ENCODE data around the gene TNFRSF18. TPM values are rescaled to one million over a fixed set of nuclear protein-coding genes. Genes with fewer than 3 reads are reported as not detected.

The TNFRSF18 gene
- total and polyA plus RNA-seq, 7 donors, result 0.04 to 0.76 (median 0.20) TPM; not detected in 3

DNA sequence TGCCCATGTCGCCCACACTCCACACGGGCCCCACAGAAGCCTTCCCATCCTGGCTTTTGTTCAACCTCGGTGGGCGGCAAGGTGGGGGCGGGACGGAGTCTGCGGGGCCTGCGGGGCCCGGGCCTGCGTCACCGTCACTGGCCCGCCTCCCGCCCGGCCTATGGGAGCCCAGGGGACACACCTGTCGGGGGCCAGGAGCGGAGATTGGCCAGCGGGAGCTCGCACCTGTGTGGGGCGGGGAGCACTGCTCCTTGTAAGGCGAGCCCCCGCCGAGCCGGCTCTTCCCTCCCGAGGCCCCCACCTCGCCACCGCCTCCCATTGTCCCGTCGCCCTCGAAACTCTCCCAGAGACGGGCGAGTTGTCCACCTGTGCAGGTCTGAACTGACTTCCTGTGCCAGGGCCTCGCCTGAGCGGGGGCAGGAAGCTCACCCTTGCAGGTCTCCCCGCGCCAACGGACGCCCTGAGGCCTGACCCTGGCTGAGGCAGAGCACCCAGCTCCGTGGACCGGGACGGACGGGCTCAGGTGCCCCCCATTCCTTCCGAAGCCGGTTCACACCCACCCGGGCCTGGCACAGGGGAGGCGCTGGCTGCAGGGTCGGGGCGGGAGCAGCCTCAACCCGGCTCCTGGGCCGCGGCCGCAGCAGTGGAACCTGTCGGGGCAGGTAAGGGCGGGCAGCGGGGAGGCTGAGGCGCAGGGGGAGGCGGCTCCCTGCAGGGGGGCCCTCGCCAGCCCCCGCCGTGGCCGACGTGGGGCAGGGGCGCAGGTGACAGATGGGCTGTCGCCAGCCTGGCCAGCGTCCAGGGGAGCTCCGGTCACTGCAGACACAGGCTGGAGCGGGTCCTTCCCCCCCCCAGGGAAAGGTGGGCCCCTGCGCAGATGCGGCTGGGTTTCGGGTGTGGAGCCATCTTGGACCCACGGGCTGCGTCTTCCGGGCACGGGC is 43.5 kb downstream of the TNFRSF18 start:
- ATAC-seq (no peak), DNase-seq (peak in 1 of 2 donors; percentile 7)
- WGBS, 3 donors, result 77 to 81% (median 80%) methylated on average over 67 to 73 of the region's 73 CpGs
- H3K4me3 ChIP-seq, result no peak overlapping the region
- no peak overlapping the region for H3K27ac ChIP-seq
- peaks cover 16% of the 10 kb centered on the region for H3K4me1 ChIP-seq
- intact Hi-C loops (cut with DNase I), result no loop called here
- H3K27me3 ChIP-seq (ENCODE audit: insufficient read depth in 3 of 3, low read length in 2 of 3), result peaks cover 0 to 34% (median under 1%) of the 10 kb centered on the region in 3 donors
- no peaks in the 10 kb centered on the region for H3K36me3 ChIP-seq (ENCODE audit: insufficient read depth in 1 of 2, low read depth in 1 of 2)
- TF ChIP-seq, protein P1, sequence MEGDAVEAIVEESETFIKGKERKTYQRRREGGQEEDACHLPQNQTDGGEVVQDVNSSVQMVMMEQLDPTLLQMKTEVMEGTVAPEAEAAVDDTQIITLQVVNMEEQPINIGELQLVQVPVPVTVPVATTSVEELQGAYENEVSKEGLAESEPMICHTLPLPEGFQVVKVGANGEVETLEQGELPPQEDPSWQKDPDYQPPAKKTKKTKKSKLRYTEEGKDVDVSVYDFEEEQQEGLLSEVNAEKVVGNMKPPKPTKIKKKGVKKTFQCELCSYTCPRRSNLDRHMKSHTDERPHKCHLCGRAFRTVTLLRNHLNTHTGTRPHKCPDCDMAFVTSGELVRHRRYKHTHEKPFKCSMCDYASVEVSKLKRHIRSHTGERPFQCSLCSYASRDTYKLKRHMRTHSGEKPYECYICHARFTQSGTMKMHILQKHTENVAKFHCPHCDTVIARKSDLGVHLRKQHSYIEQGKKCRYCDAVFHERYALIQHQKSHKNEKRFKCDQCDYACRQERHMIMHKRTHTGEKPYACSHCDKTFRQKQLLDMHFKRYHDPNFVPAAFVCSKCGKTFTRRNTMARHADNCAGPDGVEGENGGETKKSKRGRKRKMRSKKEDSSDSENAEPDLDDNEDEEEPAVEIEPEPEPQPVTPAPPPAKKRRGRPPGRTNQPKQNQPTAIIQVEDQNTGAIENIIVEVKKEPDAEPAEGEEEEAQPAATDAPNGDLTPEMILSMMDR (IDR thresholded peaks at IDR 0.05), result no peak
- H3K9me3 ChIP-seq, result no peaks in the 10 kb centered on the region

DNA sequence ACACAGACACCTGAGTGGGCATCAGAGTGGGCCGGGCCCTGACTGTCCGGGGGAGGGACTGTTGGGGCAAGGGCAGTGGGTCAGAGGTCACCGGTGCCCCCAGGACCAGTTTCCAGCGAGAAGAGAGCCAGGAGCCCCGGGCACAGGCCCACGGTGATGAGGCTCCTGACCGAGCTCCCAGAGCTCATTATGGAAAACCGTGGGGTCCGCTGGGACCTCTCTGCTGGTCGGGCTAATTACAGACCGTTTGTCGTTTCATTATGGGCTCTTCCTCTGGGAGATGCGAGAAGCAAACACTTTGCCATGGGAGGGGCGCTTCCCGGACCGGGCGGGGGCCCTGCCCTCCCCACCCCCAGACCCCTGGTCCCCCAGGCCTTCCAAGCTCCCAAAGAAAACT is 44.7 kb downstream of the TNFRSF18 start:
- 52 to 56% (median 55%) methylated on average over 17 of the region's 17 CpGs for WGBS, 3 donors
- Histone ChIP-seq H3K27me3 (ENCODE audit: insufficient read depth in 3 of 3, low read length in 2 of 3) (peaks cover 0 to 33% (median 0%) of the 10 kb centered on the region in 3 donors), H3K9me3 (no peaks in the 10 kb centered on the region), H3K36me3 (ENCODE audit: insufficient read depth in 1 of 2, low read depth in 1 of 2) (no peaks in the 10 kb centered on the region), H3K4me3 (no peak overlapping the region), H3K4me1 (peaks cover 19% of the 10 kb centered on the region), H3K27ac (no peak overlapping the region)
- intact Hi-C loops (cut with DNase I), result no loop called here
- DNase-seq (no peak), ATAC-seq (no peak)
- TF ChIP-seq, protein P1 (IDR thresholded peaks at IDR 0.05), result no peak

DNA sequence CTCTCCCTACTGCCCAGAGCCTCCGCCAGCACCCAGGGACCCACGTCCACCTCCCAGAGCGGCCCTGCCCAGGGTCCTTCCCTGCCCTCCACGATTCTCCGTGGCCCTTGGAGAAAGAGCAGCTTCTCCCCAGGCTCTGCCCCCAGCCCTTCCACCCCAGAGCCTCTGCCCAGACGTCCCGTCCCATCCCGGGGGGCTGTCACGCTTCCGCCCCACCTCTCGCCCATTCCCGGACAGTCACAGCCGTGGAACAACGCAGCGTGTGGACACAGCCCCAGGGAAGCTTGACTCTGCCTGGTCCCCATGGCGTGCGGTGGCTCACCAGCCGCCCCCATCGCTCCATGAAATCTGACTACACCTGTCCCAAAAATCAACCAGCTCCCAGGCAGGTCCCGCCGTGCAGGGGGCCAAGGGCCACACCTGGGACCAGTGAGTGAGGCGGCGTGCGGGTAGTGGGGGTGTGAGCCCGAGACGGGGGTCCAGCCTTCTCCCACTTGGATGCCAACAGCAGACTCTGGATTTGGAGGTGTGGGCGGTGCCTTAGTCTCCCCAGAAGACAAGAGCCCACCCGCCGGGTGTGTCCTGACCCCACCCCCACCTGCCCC is 45.2 kb downstream of the TNFRSF18 start:
- Histone ChIP-seq H3K36me3 (ENCODE audit: insufficient read depth in 1 of 2, low read depth in 1 of 2) (no peaks in the 10 kb centered on the region), H3K4me1 (peaks cover 18% of the 10 kb centered on the region), H3K9me3 (no peaks in the 10 kb centered on the region), H3K27ac (no peak overlapping the region), H3K4me3 (no peak overlapping the region), H3K27me3 (ENCODE audit: insufficient read depth in 3 of 3, low read length in 2 of 3) (peaks cover 0 to 37% (median 0%) of the 10 kb centered on the region in 3 donors)
- DNase-seq, result no peak
- TF ChIP-seq, protein P1 (IDR thresholded peaks at IDR 0.05), result no peak
- intact Hi-C loops (cut with DNase I), result no loop called here
- ATAC-seq, result no peak
- WGBS, 3 donors, result 81 to 87% (median 84%) methylated on average over 29 of the region's 29 CpGs

DNA sequence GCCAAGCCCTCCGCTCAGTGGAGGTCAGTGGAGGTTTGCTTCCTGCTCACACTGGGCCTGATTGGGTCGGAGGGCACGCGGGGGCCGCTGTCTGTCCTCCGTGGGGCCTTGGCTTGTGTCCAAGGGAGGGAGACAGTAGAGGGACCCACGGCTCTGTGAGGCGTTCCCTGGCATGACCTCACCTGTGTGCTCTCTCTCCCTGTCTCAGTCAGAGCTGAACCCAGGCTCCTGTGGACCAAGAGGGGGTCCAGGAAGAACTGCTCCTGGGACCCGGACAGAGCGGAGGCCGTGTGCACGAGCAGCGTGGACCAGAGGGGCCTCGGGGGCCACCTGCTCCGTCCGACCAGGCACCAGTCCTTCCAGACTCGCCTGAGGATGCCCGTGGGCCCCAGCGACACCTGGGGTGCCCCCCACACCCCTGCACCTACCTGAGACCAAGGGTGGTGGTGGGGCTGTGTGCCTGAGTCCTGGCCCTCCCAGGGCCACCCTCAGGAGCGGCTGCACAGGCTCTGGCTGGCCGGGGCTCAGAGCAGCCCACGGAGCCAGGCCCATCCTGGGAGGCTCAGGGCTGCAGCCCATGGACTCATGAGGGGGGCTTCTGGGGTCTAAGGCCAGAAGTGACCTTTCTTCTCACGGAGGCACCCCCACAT is 46.0 kb downstream of the TNFRSF18 start:
- Histone ChIP-seq H3K9me3 (no peaks in the 10 kb centered on the region), H3K36me3 (ENCODE audit: insufficient read depth in 1 of 2, low read depth in 1 of 2) (no peaks in the 10 kb centered on the region), H3K27ac (no peak overlapping the region), H3K27me3 (ENCODE audit: insufficient read depth in 3 of 3, low read length in 2 of 3) (peaks cover 0 to 36% (median 0%) of the 10 kb centered on the region in 3 donors), H3K4me3 (no peak overlapping the region), H3K4me1 (peaks cover 11% of the 10 kb centered on the region)
- 85 to 89% (median 87%) methylated on average over 23 of the region's 23 CpGs for WGBS, 3 donors
- TF ChIP-seq, protein P1 (IDR thresholded peaks at IDR 0.05), result no peak
- intact Hi-C loops (cut with DNase I), result no loop called here
- DNase-seq (no peak), ATAC-seq (no peak)

Data from psoas muscle (tissue), 8 donors.